Measurements from ENCODE around the gene TARBP1.

TARBP1 gene

GRCh38 chr1:234355782-234356510 lies 123.0 kb downstream of the TARBP1 start:
- DNase-seq (ENCODE audit: low read depth in 3 of 3): no peak

- no peak for DNase-seq (ENCODE audit: low read depth in 3 of 3)
Measured at GRCh38 chr1:234348964-234349363, 130.0 kb downstream of the TARBP1 start.

DNA sequence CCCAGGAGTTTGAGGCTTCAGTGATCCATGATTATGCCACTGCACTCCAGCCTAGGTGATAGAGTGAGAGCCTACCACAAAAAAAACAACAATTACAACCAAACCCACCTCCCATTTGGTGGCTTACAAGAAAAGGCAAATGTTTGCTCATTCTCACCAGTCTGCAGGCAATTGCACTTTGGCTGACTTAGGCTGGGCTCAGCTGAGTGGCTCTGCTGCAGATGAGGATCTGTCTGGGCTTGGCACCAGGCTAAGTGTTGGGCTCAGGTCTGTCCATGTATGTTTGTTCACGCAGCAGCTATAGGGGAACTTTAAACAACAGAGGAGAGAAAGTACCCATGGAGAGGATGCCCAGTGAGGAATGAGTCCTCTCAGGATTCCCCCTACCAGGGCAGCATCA lies 133.7 kb downstream of the TARBP1 start:
- no peak for DNase-seq (ENCODE audit: low read depth in 3 of 3)

- no peak for DNase-seq (ENCODE audit: low read depth in 3 of 3)
Measured at GRCh38 chr1:234342774-234343173, 136.2 kb downstream of the TARBP1 start.

Measured in stimulated activated CD4-positive, alpha-beta T cell treated with anti-CD3 and anti-CD28 coated beads, TNF-alpha, amount 100 ng/mL, for 48 hours (primary cell).